Measurements from ENCODE around the gene MIEF2.

The MIEF2 gene

GRCh38 chr17:18235743-18236256, 24.7 kb upstream of the MIEF2 start:
- DNase-seq (ENCODE audit: low read depth) = no peak

GRCh38 chr17:18236494-18236893, 24.0 kb upstream of the MIEF2 start:
- no peak for DNase-seq (ENCODE audit: low read depth)

DNA sequence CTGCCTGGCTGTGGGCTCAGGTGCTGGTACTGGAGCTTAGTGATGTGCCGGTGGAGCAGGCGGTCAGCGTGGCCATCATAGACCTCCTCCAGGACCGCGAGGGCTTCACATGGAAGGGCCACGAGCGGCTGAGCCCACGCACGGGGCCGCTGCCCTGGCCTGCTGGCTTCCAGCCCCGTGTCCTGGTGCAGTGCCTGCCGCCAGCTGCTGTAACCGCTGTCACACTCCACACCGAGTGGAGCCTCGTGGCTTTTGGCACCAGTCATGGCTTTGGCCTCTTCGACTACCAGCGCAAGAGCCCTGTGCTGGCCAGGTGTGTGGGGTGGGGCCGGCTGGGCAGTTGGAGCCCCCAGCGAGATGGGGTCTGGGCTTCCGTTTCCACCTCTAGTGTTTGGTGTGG, 23.0 kb upstream of the MIEF2 start:
- DNase-seq (ENCODE audit: low read depth) = no peak

DNA sequence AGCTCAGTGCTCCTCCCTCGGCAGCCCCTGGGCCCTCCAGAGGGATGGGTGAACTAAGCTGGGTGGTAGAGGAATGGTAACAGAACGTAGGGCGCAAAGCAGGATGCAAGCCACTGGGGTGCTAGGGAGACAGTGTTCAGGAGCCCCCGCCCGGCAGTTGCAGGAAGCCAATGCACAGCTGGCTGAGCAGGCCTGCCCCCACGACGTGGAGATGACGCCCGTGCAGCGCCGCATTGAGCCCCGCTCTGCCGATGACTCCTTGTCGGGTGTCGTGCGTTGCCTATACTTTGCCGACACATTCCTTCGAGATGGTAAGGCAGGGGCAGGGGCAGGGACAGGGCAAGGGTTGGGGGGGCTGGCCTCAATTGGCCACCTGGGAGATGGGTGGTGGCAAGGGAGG, 22.2 kb upstream of the MIEF2 start:
- no peak for DNase-seq (ENCODE audit: low read depth)

DNA sequence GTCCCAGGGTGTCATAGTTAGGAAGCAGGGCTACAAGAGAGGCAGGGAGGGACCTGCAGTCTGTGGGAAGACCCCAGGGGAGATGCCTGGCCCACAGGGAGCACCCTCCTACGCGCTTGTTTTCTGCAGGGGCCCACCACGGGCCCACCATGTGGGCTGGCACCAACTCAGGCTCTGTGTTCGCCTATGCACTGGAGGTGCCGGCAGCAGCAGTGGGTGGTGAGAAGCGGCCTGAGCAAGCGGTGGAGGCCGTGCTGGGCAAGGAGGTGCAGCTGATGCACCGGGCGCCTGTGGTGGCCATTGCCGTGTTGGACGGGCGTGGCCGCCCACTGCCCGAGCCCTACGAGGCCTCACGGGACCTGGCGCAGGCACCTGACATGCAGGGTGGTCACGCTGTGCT, 20.0 kb upstream of the MIEF2 start:
- no peak for DNase-seq (ENCODE audit: low read depth)

- DNase-seq (ENCODE audit: low read depth) = no peak
Measured at GRCh38 chr17:18241229-18241871, 19.1 kb upstream of the MIEF2 start.

- no peak for DNase-seq (ENCODE audit: low read depth)
Measured at GRCh38 chr17:18245038-18245776, 15.3 kb upstream of the MIEF2 start.

GRCh38 chr17:18246109-18246725, 14.2 kb upstream of the MIEF2 start:
- no peak for DNase-seq (ENCODE audit: low read depth)

- no peak for DNase-seq (ENCODE audit: low read depth)
Measured at GRCh38 chr17:18246880-18247612, 13.4 kb upstream of the MIEF2 start.

GRCh38 chr17:18247613-18248001, 12.9 kb upstream of the MIEF2 start:
- DNase-seq (ENCODE audit: low read depth) = no peak

- no peak for DNase-seq (ENCODE audit: low read depth)
Measured at GRCh38 chr17:18248300-18248731, 12.1 kb upstream of the MIEF2 start.

GRCh38 chr17:18248811-18249210, 11.7 kb upstream of the MIEF2 start:
- no peak for DNase-seq (ENCODE audit: low read depth)

DNA sequence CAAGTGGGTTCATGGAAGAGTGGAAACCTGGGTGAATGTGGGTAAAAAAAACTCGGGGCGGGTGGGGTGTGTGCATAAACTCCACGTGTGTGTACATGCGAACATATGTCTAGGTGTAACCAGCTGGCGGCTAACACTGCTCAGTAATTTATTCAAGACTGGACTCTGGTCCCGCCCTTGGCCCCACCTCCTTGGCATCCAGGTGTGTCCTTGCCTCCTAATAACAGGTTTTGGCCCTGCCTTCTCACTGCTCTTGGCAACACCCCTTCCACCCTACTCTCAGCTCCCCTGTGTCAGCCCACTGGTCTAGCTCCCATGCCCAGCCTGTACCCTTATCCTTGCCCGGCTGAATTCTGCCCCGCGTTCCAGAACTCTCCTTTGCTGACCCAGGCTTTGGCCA, 10.2 kb upstream of the MIEF2 start:
- DNase-seq (ENCODE audit: low read depth) = no peak

- no peak for DNase-seq (ENCODE audit: low read depth)
Measured at GRCh38 chr17:18250708-18251107, 9.8 kb upstream of the MIEF2 start.

DNA sequence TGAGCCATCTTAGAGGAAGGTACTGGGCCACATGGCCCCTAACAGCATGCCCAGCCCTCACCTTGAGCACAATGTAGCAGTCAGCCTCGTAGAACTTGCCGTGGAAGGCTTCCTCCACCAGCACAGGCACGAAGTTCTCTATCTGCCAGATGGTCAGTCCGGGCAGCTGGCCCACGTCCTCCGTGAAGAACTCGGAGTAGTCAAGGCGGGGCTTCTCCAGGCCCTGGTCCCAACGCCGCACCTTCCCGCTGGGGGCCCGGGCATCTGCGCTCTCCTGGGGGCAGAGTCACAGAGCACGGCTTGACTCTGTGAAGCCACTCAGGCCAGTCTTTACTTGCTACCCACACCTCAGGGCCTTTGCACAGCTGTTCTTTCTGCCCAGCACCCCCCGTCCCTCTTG, 9.3 kb upstream of the MIEF2 start:
- DNase-seq (ENCODE audit: low read depth) = no peak

- DNase-seq (ENCODE audit: low read depth) = no peak
Measured at GRCh38 chr17:18252160-18252559, 8.3 kb upstream of the MIEF2 start.

- DNase-seq (ENCODE audit: low read depth) = no peak
Measured at GRCh38 chr17:18253187-18253884, 7.1 kb upstream of the MIEF2 start.

DNA sequence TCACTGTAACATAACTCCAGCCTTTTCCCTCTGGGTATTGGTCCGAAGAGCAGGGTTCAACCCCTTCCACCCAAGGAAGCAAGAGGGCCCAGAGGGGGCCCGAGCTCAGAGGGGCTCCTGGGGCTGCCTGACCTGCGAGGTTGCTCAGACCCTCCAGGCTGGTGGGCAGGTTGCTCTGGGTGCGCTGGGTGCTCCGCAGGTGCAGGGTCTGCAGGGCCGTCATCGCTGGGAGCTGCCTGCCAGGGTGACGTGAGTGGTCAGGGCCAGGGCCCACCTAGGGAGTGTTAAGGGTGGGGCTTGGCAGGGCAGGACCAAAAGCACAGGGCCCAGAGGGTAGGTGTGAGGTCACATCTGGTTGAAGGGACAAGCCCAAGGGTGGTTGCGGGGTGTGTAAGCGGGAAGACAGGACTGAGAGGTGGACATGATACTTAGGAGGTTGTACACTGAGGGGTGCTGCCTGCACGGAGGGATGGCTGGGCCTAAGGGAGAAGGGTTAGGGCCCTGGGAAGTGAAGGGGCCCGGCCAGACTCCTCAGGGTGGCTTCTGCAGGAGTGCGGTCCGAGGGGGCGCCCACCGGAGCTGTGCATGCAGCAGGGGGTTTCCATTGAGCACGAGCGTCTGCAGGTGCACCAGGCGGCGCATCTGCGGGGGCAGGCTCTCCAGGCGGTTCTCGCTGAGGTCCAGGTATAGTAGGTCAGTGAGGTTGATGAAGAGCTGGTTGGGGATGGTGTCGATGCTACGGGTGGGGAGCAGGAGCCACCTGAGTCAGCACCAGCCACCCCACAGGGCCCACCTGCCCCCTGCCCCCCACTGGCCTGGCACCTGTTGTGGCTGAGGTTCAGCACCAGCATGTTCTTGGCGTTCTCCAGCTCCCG, 6.3 kb upstream of the MIEF2 start:
- DNase-seq (ENCODE audit: low read depth) = no peak

GRCh38 chr17:18254888-18255649, 5.4 kb upstream of the MIEF2 start:
- no peak for DNase-seq (ENCODE audit: low read depth)

- DNase-seq (ENCODE audit: low read depth) = no peak
Measured at GRCh38 chr17:18256351-18256750, 4.1 kb upstream of the MIEF2 start.

Measured in stimulated activated CD8-positive, alpha-beta memory T cell treated with anti-CD3 and anti-CD28 coated beads, Interleukin-15, amount 100 ng/mL, for 24 hours (primary cell).